HFFc6 (cell line): ENCODE measurements around the gene CASP4. TPM values are rescaled to one million over a fixed set of nuclear protein-coding genes. Genes with fewer than 3 reads are reported as not detected.

Experiments used
- DNase-seq: peaks from one replicate; pipeline ENCODE4 v3.0.0-alpha.2; 2018
- H3K27ac Mint-ChIP-seq: 2 replicates; pipeline ENCODE4 v1.8.0; 2020; ENCODE audit warnings: mild to moderate bottlenecking, mixed read lengths
- H3K27me3 Mint-ChIP-seq: 2 replicates; pipeline ENCODE4 v1.8.0; 2021; ENCODE audit warnings: mild to moderate bottlenecking, moderate library complexity, mixed read lengths; ENCODE audit not compliant: insufficient read depth
- H3K36me3 Mint-ChIP-seq: 2 replicates; pipeline ENCODE4 v1.8.0; 2021; ENCODE audit warnings: low read depth, mixed read lengths
- H3K4me1 Mint-ChIP-seq: 2 replicates; pipeline ENCODE4 v1.8.0; 2020; ENCODE audit warnings: low read depth, mixed read lengths
- H3K4me3 Mint-ChIP-seq: 2 replicates; pipeline ENCODE4 v1.8.0; 2020; ENCODE audit warnings: mild to moderate bottlenecking, moderate library complexity, mixed read lengths
- H3K9me3 Mint-ChIP-seq: 2 replicates; pipeline ENCODE4 v1.8.0; 2020; ENCODE audit warnings: mild to moderate bottlenecking, mixed read lengths
- total RNA-seq, 6 experiments: library from RNA; stranded (reverse); fragmentation: NEBNext Ultra II Directional; extraction: Animal tissue kit (Norgen Biotek cat#: 25700); gene quantifications; 2 replicates in 1 of 6; 3 replicates in 5 of 6; pipeline ENCODE4 v1.2.3, GENCODE V29; 2021
- TF ChIP-seq, protein P1 (sequence below): fragments of 200-600 bp; sonication (generic); IDR thresholded peaks from 2 replicates; pipeline ENCODE4 v1.5.0; 2021; ENCODE audit warnings: antibody characterized with exemption, mild to moderate bottlenecking

CASP4 gene
- total RNA-seq, 6 experiments from 2014 or later, result 52.7 to 71.6 (median 60.8) TPM

DNA sequence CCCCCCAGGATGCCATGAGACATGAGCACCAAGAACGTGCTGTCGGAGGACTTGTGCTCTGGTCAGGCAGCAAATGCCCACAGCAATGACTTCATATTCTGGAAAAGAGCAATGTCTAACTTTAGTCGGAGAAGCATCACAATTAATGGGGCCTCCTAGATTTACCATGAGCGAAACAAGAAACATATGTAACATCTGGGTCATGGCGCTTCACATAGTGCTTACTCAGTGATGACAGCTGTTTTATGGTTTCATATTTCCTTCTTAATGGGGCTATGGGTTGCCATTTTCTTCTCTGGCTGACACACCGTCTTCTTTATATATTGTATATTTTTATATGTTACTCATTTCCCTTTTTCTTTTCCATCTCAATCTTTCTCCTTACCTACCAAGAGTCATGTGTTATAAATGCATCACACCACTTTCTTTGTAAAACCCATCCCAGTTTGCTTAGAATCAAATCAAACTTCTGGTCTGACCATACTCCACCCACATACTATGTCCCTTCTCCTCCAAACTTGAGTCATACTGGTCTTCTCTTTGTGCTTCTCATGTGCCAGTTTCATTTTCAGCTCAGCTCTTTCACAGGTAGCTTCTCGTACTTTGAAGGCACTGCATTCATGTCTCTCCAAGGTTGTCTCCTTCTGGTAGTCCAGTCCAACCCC lies 60.7 kb downstream of the CASP4 start:
- H3K4me1 Mint-ChIP-seq, result peaks cover 20% of the 10 kb centered on the region

DNA sequence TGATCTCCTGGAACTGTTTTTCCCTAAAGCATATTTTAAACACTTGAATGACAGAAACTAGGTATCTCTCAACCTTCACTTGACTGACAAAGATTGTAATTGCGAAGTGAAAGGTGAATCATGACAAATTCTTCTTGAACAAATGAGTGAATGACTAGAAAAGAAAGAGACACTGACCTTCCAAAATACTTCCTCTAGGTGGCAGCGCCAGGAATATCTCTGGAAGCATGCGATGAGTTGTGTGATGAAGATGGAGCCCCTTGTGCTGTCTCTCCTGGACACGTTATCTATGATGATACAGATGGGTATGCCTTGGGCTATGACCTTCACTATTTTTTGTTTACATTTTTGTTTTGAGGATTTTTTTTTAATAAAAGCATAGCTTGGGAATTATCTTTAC lies 63.1 kb downstream of the CASP4 start:
- H3K4me3 Mint-ChIP-seq, result no peak overlapping the region
- no peaks in the 10 kb centered on the region for H3K36me3 Mint-ChIP-seq
- DNase-seq, result no peak
- H3K27me3 Mint-ChIP-seq, result no peaks in the 10 kb centered on the region
- no peaks in the 10 kb centered on the region for H3K9me3 Mint-ChIP-seq
- H3K4me1 Mint-ChIP-seq, result peaks cover 20% of the 10 kb centered on the region
- no peak overlapping the region for H3K27ac Mint-ChIP-seq
- TF ChIP-seq, protein P1, sequence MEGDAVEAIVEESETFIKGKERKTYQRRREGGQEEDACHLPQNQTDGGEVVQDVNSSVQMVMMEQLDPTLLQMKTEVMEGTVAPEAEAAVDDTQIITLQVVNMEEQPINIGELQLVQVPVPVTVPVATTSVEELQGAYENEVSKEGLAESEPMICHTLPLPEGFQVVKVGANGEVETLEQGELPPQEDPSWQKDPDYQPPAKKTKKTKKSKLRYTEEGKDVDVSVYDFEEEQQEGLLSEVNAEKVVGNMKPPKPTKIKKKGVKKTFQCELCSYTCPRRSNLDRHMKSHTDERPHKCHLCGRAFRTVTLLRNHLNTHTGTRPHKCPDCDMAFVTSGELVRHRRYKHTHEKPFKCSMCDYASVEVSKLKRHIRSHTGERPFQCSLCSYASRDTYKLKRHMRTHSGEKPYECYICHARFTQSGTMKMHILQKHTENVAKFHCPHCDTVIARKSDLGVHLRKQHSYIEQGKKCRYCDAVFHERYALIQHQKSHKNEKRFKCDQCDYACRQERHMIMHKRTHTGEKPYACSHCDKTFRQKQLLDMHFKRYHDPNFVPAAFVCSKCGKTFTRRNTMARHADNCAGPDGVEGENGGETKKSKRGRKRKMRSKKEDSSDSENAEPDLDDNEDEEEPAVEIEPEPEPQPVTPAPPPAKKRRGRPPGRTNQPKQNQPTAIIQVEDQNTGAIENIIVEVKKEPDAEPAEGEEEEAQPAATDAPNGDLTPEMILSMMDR, result peak; percentile 20; the same call in 1 of the 2 replicates

More for the DNA sequence above, 60.7 kb downstream of the CASP4 start:
- H3K27me3 Mint-ChIP-seq, result no peaks in the 10 kb centered on the region
- DNase-seq, result peak; percentile 8
- peak overlapping the region; percentile 69; the same call in 1 of the 2 replicates for H3K27ac Mint-ChIP-seq
- H3K4me3 Mint-ChIP-seq, result peak overlapping the region; percentile 73
- TF ChIP-seq, protein P1, result no peak
- no peaks in the 10 kb centered on the region for H3K9me3 Mint-ChIP-seq
- no peaks in the 10 kb centered on the region for H3K36me3 Mint-ChIP-seq

DNA sequence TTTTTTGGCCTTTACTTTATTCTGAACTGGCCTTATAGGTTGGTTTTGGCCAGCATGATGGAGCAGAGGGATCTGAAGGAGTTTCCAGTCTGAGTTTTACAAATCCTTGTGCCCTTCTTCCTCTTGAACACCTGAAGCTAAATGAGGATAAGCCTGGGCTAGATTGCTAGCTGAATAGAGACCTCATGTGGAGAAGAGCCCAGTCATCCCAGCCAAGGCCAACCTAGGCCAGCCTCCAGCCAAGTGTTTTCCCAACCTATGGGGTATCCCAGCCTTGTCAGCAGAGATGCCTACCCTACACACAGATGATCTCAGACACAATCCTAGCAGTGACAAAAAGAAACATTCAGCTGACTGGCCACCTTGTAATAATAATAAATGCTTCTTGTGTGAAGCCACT lies 69.1 kb downstream of the CASP4 start:
- H3K27ac Mint-ChIP-seq, result no peak overlapping the region
- H3K4me3 Mint-ChIP-seq, result no peak overlapping the region

DNA sequence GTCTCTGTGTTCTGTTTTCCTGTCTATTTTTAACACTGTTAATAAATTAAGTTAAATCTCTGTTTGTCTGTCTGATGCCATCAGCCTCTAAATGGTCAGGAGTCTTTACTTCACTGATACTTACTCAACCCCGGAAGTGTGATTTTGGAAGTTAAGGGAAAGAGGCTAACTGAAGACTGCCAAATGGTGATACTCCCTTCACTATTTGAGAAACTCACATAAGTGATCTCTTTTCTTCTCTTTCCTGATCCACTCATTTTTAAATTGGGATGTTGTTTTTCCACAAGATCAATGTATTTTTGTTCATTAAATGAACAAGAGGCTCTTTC lies 69.7 kb downstream of the CASP4 start:
- no peak for DNase-seq
- no peak overlapping the region for H3K4me3 Mint-ChIP-seq
- H3K9me3 Mint-ChIP-seq, result no peaks in the 10 kb centered on the region
- peaks cover 15% of the 10 kb centered on the region; the same call in 1 of the 2 replicates for H3K4me1 Mint-ChIP-seq
- H3K27me3 Mint-ChIP-seq, result no peaks in the 10 kb centered on the region
- TF ChIP-seq, protein P1, result no peak
- H3K27ac Mint-ChIP-seq, result no peak overlapping the region
- H3K36me3 Mint-ChIP-seq, result no peaks in the 10 kb centered on the region

More for the DNA sequence above, 69.1 kb downstream of the CASP4 start:
- TF ChIP-seq, protein P1, result no peak
- H3K36me3 Mint-ChIP-seq, result no peaks in the 10 kb centered on the region
- no peak for DNase-seq
- peaks cover 10% of the 10 kb centered on the region; the same call in 1 of the 2 replicates for H3K4me1 Mint-ChIP-seq
- H3K27me3 Mint-ChIP-seq, result no peaks in the 10 kb centered on the region
- no peaks in the 10 kb centered on the region for H3K9me3 Mint-ChIP-seq

DNA sequence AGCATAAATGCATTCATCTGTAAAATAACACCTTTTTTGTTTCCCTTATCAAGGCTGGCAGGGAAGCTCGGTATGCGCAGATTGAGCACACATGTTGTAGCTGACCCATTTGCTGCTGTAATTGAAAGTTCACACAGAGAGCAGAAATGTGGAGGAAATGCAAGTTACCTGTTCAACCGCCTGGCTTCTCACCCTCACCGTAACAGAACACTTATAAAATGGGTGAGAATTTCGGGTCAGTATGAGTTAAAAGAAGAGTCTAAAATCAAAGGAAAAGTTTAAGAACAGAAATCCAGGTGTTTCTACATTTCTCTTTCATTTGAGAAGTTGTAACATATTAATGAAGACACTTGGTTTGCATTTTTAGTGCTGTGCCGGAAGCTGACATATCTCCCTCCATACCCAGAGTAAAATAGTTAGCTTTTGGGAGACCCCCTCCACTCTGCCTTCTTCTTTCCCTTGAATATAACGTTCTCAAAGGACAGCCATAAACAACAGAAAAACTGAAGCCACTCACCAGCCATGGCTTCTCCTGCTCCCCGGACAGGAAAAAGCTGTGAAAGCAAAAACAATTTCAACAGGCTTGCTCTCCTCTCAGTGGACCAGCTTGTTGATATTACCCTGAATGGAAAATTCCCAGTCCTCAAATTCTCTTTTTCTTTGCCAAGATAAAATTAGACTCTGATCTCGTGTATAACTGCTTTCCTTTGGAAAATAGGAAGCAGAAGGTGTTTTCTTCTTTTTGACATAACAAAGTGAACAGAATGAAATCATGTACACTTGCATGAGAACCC lies 70.3 kb downstream of the CASP4 start, which contains the start of gene CASP12:
TSS of gene CASP12 (minus strand) at position 570 of the 794 bp plus-strand sequence.
- Mint-ChIP-seq H3K27ac (no peak within 1 kb of the TSS), H3K4me3 (no peak within 1 kb of the TSS), H3K4me1 (peaks cover 21% of the 10 kb centered on the region; the same call in 1 of the 2 replicates), H3K36me3 (no peaks in the 10 kb centered on the region), H3K9me3 (no peaks in the 10 kb centered on the region), H3K27me3 (no peaks in the 10 kb centered on the region)
- DNase-seq, result no peak
- TF ChIP-seq, protein P1, result no peak
